GM19193 (cell line): ENCODE results near the gene CCDC30.

Experiments used
- POLR2A ChIP-seq: IDR thresholded peaks from 4 replicates; pipeline ENCODE4 v1.6.1; 2011; ENCODE audit not compliant: insufficient read depth, insufficient read length; ENCODE audit errors: extremely low read depth

Gene CCDC30

GRCh38 chr1:42689912-42690311 lies 226.8 kb downstream of the CCDC30 start:
- TF ChIP-seq POLR2A, result no peak

DNA sequence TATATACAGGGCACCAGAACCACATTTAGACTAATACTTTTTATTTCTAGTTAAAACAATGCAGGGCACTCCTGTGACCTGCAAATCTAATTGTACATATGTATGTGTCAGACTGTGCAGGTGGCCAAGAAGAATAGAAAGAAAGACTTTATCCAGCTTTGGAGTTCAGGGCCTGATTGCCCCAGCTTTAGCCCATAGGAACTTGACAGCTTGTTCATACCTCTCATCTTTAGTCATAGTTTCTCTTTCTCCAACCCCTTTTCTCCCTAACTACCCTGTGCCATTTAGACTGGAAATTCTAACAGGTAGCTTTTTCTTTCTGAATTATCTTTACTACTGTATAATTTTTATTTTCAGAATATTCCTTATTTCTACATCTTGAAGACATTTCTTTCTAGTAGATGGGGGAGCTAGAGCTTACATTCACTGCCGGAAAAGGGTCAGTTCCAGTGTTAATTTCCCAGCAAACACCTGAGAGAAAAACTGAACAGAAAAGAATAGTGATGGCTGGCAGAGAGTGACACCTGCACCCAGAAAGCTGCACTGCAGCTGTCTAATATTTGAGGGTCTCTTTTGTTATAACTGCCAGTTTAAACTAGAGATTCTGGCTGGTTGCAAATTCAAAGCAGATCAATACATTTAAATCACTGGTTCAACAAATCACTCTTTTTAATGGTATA lies 227.5 kb downstream of the CCDC30 start:
- TF ChIP-seq POLR2A, result no peak

DNA sequence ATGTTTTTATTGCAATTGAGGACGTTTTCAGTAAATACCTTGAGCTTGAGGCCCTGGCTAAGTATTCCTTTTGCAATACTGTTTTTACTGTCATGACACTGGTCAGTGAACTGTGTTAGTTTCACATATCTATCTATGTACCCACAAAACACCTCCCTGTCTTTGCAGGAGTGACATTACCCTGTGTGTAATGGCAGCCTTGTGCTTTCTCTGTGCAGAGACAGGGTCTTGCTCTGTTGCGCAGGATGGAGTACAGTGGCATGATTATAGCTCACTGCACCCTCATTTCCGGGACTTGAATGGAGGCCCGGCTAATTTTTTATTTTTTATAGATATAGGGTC lies 228.0 kb downstream of the CCDC30 start:
- TF ChIP-seq POLR2A, result no peak

- TF ChIP-seq POLR2A, result no peak
These were observed 229.4 kb downstream of the CCDC30 start for GRCh38 chr1:42692461-42692860.

DNA sequence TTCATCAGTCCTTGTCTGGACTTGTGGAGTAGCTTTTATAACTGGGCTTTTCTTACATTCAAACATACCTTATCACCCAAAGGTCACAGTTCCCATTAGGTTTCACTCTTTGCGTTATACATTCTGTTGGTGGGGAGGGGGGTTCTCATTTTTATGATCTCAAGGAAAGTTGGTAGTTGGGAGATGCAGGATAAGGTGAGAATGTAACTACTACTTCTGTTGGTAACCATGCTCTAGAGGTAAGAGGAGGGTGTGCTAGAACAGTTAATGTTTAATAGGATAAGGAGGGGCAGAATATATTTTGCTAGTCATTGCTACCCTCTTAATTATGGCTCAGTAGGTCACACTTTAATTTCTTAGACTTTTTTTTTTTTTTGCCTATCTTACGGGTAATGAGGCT lies 229.8 kb downstream of the CCDC30 start:
- no peak for TF ChIP-seq POLR2A

DNA sequence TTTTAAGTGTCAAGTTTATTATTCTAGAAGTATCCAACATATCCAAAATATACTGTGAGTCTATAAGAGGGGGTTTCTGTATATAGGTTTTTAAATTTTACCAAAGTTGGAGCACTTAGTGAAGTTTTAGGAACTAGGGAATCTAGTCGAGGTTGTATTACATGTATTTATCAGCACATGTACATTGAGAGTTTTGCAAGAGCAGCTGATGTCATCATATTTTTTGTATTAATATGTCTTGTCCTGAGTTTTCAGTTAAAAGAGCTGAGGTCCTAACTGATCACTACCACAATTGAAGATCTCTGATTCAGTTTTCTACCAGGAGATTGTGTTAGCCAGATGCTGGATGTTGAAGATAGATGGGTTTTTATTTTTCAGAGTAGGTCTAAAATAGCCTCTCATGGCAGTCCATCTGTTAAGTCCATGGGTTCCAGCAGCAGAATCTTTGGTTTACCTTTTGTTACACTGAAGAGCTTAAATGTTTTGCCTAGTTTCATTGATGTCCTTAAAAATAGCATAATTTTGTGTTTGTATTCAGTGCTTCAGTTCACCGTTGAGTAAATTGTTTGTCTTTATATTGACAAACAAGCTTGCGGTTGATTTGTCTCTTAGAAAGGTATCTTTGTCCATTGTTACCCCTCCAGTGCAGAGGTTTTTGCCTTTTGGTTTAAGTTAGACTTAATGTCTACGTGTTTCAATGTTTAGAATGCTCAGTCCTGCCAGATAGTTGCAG lies 235.2 kb downstream of the CCDC30 start:
- no peak for TF ChIP-seq POLR2A

- no peak for TF ChIP-seq POLR2A
These were observed 236.9 kb downstream of the CCDC30 start for GRCh38 chr1:42700006-42700405.

DNA sequence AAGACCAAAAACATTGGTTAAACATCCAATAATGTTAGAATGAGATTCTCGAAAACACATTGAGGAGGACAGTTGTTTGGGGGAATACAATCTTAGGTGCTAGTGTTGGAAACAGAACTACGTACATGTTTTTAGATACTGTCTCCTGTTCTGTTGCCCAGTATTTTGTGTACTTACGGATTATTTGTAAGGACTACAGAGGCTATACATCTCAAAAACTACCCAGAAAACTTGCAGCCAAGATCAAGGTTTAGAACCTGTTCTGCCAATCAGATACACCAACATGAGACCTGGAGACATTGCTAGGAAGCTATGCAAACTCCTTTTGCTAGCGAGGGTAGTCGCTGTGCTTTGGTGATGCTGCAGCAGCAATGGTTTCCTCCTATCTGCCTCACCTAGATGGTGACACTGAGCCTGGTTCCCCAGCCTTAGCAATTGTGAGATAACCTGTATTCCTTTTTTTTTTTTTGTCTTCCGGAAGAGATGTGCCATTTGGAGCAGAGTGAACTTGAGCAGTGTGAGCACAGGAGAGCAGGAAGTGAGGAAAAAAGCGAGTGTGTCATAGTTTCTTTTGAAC lies 240.9 kb downstream of the CCDC30 start:
- no peak for TF ChIP-seq POLR2A
